Measurements from ENCODE around the gene ASS1.

GRCh38 chr9:130454096-130454811 is 9.5 kb downstream of the ASS1 start:
- TF ChIP-seq CTCF (IDR thresholded peaks at IDR 0.05; ENCODE audit: insufficient read depth, low read length, poor library complexity, severe bottlenecking) (no peak), EZH2phosphoT487 (conservative IDR thresholded peaks at IDR 0.05; ENCODE audit: low read length) (no peak)

Measured in SU-DHL-6 (cell line).